Ishikawa (cell line): Measurements from ENCODE around the gene LTF.

Source experiments
- CEBPB ChIP-seq: IDR thresholded peaks from 2 replicates; pipeline ENCODE4 v1.6.1; 2012
- EP300 ChIP-seq: IDR thresholded peaks from 2 replicates; pipeline ENCODE4 v1.6.1; 2012; ENCODE audit warnings: borderline replicate concordance
- NFIC ChIP-seq: IDR thresholded peaks from 2 replicates; pipeline ENCODE4 v1.6.1; 2012
- RAD21 ChIP-seq: IDR thresholded peaks from 2 replicates; pipeline ENCODE4 v1.6.1; 2012; ENCODE audit warnings: low read depth
- TAF1 ChIP-seq: IDR thresholded peaks from 2 replicates; pipeline ENCODE4 v1.6.1; 2012; ENCODE audit warnings: low read depth, mild to moderate bottlenecking
- YY1 ChIP-seq: IDR thresholded peaks from 2 replicates; pipeline ENCODE4 v1.6.1; 2012; ENCODE audit warnings: low read depth
- TF ChIP-seq, protein P1 (sequence below): IDR thresholded peaks from 2 replicates; pipeline ENCODE4 v1.6.1; 2012

GRCh38 chr3:46433841-46434240 is 30.9 kb downstream of the LTF start:
- no peak for TF ChIP-seq EP300
- no peak for TF ChIP-seq TAF1
- no peak for TF ChIP-seq YY1
- TF ChIP-seq NFIC, result no peak
- no peak for TF ChIP-seq CEBPB
- TF ChIP-seq RAD21, result no peak
- TF ChIP-seq, protein P1, sequence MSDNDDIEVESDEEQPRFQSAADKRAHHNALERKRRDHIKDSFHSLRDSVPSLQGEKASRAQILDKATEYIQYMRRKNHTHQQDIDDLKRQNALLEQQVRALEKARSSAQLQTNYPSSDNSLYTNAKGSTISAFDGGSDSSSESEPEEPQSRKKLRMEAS, result no peak
